ENCODE measurements around the gene ACOT8.

DNA sequence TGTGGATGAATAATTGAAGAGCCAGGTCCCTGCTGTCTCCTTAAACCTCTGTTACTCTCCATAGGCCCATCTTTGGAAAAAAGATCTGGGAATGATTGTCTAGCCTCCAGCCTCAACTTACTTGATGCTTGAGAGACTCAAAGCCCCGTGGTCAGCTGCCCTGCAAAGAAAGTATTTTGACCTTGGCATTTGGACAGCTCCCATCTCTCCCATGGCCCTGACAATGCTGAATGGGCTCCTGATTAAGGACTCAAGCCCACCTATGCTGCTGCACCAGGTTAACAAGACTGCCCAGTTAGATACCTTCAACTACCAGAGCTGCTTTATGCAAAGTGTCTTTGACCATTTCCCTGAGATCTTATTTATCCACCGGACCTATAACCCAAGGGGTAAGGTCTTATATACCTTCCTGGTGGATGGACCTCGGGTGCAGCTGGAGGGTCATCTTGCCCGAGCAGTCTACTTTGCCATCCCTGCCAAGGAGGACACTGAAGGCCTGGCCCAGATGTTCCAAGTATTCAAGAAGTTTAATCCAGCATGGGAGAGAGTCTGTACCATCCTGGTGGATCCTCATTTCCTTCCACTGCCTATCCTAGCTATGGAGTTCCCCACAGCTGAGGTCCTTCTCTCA lies 25.4 kb upstream of the ACOT8 start:
- TF ChIP-seq EZH2 (IDR thresholded peaks at IDR 0.05; ENCODE audit: insufficient read depth, poor library complexity, severe bottlenecking), result no peak
- TF ChIP-seq EZH2phosphoT487 (IDR thresholded peaks at IDR 0.05; ENCODE audit: insufficient read depth, low read depth), result no peak

All from GM23248 (cell line).